Liver (tissue), 9 donors: ENCODE measurements around the gene DGCR6L. TPM values are rescaled to one million over a fixed set of nuclear protein-coding genes. Genes with fewer than 3 reads are reported as not detected.

ENCODE experiments used
- DNase-seq: peaks from one replicate; pipeline ENCODE4 v3.0.0-alpha.2; 2017; ENCODE audit warnings: low spot score
- H3K27ac ChIP-seq, 2 donors: one replicate each; pipeline ENCODE4 v1.7.0; 2013; ENCODE audit warnings: inconsistent platforms in 2 of 2, low read length in 2 of 2, control low read depth in 1 of 2, low read depth in 1 of 2, mild to moderate bottlenecking in 1 of 2
- H3K27me3 ChIP-seq, 4 donors: one replicate each; pipeline versions ENCODE4 v1.6.1 to v1.7.0; 2013; ENCODE audit warnings: low read length in 3 of 4, inconsistent platforms in 1 of 4, mild to moderate bottlenecking in 1 of 4, moderate library complexity in 1 of 4; ENCODE audit not compliant: control insufficient read depth in 4 of 4, insufficient read depth in 4 of 4
- H3K36me3 ChIP-seq, 4 donors: one replicate each; pipeline versions ENCODE4 v1.6.1 to v1.7.0; 2013; ENCODE audit warnings: low read length in 3 of 4, mild to moderate bottlenecking in 3 of 4, low read depth in 1 of 4, moderate library complexity in 1 of 4; ENCODE audit not compliant: control insufficient read depth in 4 of 4, insufficient read depth in 3 of 4
- H3K4me1 ChIP-seq, 4 donors: one replicate each; pipeline versions ENCODE4 v1.6.1 to v1.7.0; 2013; ENCODE audit warnings: low read length in 3 of 4, mild to moderate bottlenecking in 3 of 4, moderate library complexity in 1 of 4; ENCODE audit not compliant: control insufficient read depth in 4 of 4, insufficient read depth in 4 of 4
- H3K4me3 ChIP-seq, 3 donors: one replicate each; pipeline versions ENCODE4 v1.6.1 to v1.7.0; 2013; ENCODE audit warnings: low read length in 3 of 3, control low read depth in 1 of 3, low read depth in 1 of 3, mild to moderate bottlenecking in 1 of 3
- H3K9ac ChIP-seq, 2 donors: one replicate each; pipeline ENCODE4 v1.7.0; 2013; ENCODE audit warnings: low read length in 2 of 2, mild to moderate bottlenecking in 2 of 2, moderate library complexity in 2 of 2, control low read depth in 1 of 2, low read depth in 1 of 2
- H3K9me3 ChIP-seq, 4 donors: one replicate each; pipeline versions ENCODE4 v1.6.1 to v1.7.0; 2013; ENCODE audit warnings: low read length in 3 of 4; ENCODE audit not compliant: control insufficient read depth in 4 of 4
- ATF3 ChIP-seq: IDR thresholded peaks from 2 replicates; pipeline ENCODE4 v1.6.1; 2016; ENCODE audit warnings: antibody characterized with exemption
- CTCF ChIP-seq: fragments of 150-350 bp; IDR thresholded peaks from 2 replicates; pipeline ENCODE4 v1.5.1; 2017; ENCODE audit warnings: improper control_type of control experiment, low read depth, low read length; ENCODE audit not compliant: missing input control
- EGR1 ChIP-seq, 2 donors: IDR thresholded peaks; 2 replicates each; pipeline ENCODE4 v1.6.1; 2016 to 2018; ENCODE audit warnings: antibody characterized with exemption in 2 of 2, low read depth in 2 of 2
- FOXA1 ChIP-seq: IDR thresholded peaks from 2 replicates; pipeline ENCODE4 v1.6.1; 2016; ENCODE audit warnings: antibody characterized with exemption
- FOXA2 ChIP-seq: IDR thresholded peaks from 2 replicates; pipeline ENCODE4 v1.6.1; 2016; ENCODE audit warnings: antibody characterized with exemption
- GABPA ChIP-seq, 2 donors: IDR thresholded peaks in 1 of 2; conservative IDR thresholded peaks in 1 of 2; 2 replicates each; pipeline ENCODE4 v1.6.1; 2016; ENCODE audit warnings: antibody characterized with exemption in 2 of 2, mild to moderate bottlenecking in 1 of 2, moderate library complexity in 1 of 2
- HNF4A ChIP-seq, 2 donors: conservative IDR thresholded peaks; 2 replicates each; pipeline ENCODE4 v1.6.1; 2016; ENCODE audit warnings: antibody characterized with exemption in 2 of 2, mild to moderate bottlenecking in 2 of 2
- HNF4G ChIP-seq: IDR thresholded peaks from 2 replicates; pipeline ENCODE4 v1.6.1; 2016; ENCODE audit warnings: antibody characterized with exemption
- JUND ChIP-seq, 2 donors: IDR thresholded peaks; 2 replicates each; pipeline ENCODE4 v1.6.1; 2016; ENCODE audit warnings: antibody characterized with exemption in 2 of 2
- MAX ChIP-seq: IDR thresholded peaks from 2 replicates; pipeline ENCODE4 v1.6.1; 2016; ENCODE audit warnings: antibody characterized with exemption
- NR2F2 ChIP-seq: IDR thresholded peaks from 2 replicates; pipeline ENCODE4 v1.6.1; 2016; ENCODE audit warnings: antibody characterized with exemption
- RAD21 ChIP-seq, 2 donors: IDR thresholded peaks; 2 replicates each; pipeline ENCODE4 v1.6.1; 2016; ENCODE audit warnings: antibody characterized with exemption in 2 of 2, mild to moderate bottlenecking in 2 of 2
- REST ChIP-seq: IDR thresholded peaks from 2 replicates; pipeline ENCODE4 v1.6.1; 2016; ENCODE audit warnings: antibody characterized with exemption, mild to moderate bottlenecking
- RXRA ChIP-seq, 2 donors: IDR thresholded peaks; 2 replicates each; pipeline ENCODE4 v1.6.1; 2017 to 2018; ENCODE audit warnings: antibody characterized with exemption in 2 of 2, mild to moderate bottlenecking in 1 of 2
- SP1 ChIP-seq: IDR thresholded peaks from 2 replicates; pipeline ENCODE4 v1.6.1; 2018; ENCODE audit warnings: antibody characterized with exemption, mild to moderate bottlenecking
- TAF1 ChIP-seq: conservative IDR thresholded peaks from 2 replicates; pipeline ENCODE4 v1.6.1; 2016; ENCODE audit warnings: antibody characterized with exemption, mild to moderate bottlenecking
- YY1 ChIP-seq: IDR thresholded peaks from 2 replicates; pipeline ENCODE4 v1.6.1; 2016; ENCODE audit warnings: antibody characterized with exemption, mild to moderate bottlenecking
- ZBTB33 ChIP-seq: IDR thresholded peaks from 2 replicates; pipeline ENCODE4 v1.6.1; 2016; ENCODE audit warnings: antibody characterized with exemption
- WGBS: extraction: QIAGEN DNeasy Blood & Tissue Kit; methylation state at CpG from one replicate; pipeline ENCODE4 v1.1.7; 2013; 5-methylcytosine and 5-hydroxymethylcytosine counted together
- polyA plus RNA-seq, 2 donors: library from polyadenylated mRNA; stranded (reverse) in 1 of 2; unstranded in 1 of 2; fragments of 200-250 nt in 1 of 2; fragments of >200 nt in 1 of 2; fragmentation: Nextera tagmentation in 1 of 2; extraction: Ambion mirVana in 1 of 2; gene quantifications; one replicate each; pipeline versions ENCODE4 v1.2.1 to v1.2.3, GENCODE V29; 2013 to 2015
- total RNA-seq, 2 donors: library from RNA; depleted of rRNA; stranded (reverse); fragments of >200 nt; gene quantifications; one replicate each; pipeline ENCODE4 v1.2.3, GENCODE V29; 2014
- donor health status: healthy.
- donor health status: healthy.
- donor health status: healthy.
- donor health status: healthy.
- donor health status: healthy.

DGCR6L gene
- total and polyA plus RNA-seq, 4 donors: 40.7 to 105 (median 73.5) TPM

GRCh38 chr22:20282901-20283673, 36.8 kb downstream of the DGCR6L start:
- Histone ChIP-seq H3K27me3 (no peaks in the 10 kb centered on the region), H3K9ac (no peak overlapping the region), H3K27ac (no peak overlapping the region), H3K9me3 (no peaks in the 10 kb centered on the region), H3K36me3 (no peaks in the 10 kb centered on the region), H3K4me3 (no peak overlapping the region), H3K4me1 (peaks cover 0 to 17% (median 8%) of the 10 kb centered on the region in 4 donors)
- TF ChIP-seq RXRA (IDR thresholded peaks at IDR 0.05) (no peak), HNF4A (conservative IDR thresholded peaks at IDR 0.05) (no peak), NR2F2 (no peak), YY1 (no peak), REST (no peak), ATF3 (no peak), GABPA (IDR thresholded peaks at IDR 0.05 in 1 of 2, conservative IDR thresholded peaks at IDR 0.05 in 1 of 2) (no peak), RAD21 (IDR thresholded peaks at IDR 0.05) (no peak), JUND (IDR thresholded peaks at IDR 0.05) (no peak), TAF1 (no peak), FOXA2 (no peak), MAX (no peak), HNF4G (no peak), FOXA1 (no peak)
- WGBS: 87% methylated on average over 15 of the region's 15 CpGs
- no peak for DNase-seq

GRCh38 chr22:20281891-20282290, 38.0 kb downstream of the DGCR6L start:
- Histone ChIP-seq H3K4me1 (peaks cover 0 to 10% (median 4%) of the 10 kb centered on the region in 4 donors), H3K36me3 (no peaks in the 10 kb centered on the region), H3K27me3 (no peaks in the 10 kb centered on the region), H3K4me3 (no peak overlapping the region), H3K9ac (no peak overlapping the region), H3K27ac (no peak overlapping the region), H3K9me3 (no peaks in the 10 kb centered on the region)
- TF ChIP-seq RAD21 (IDR thresholded peaks at IDR 0.05) (no peak), SP1 (no peak), TAF1 (no peak), NR2F2 (no peak), ZBTB33 (no peak), EGR1 (IDR thresholded peaks at IDR 0.05; ENCODE audit: low read depth in 2 of 2) (no peak), HNF4A (conservative IDR thresholded peaks at IDR 0.05) (no peak), CTCF (no peak), JUND (IDR thresholded peaks at IDR 0.05) (no peak), RXRA (IDR thresholded peaks at IDR 0.05) (no peak), MAX (no peak), REST (no peak), HNF4G (no peak)
- no peak for DNase-seq
- 87% methylated on average over 12 of the region's 12 CpGs for WGBS
